Stimulated activated CD4-positive, alpha-beta T cell treated with anti-CD3 and anti-CD28 coated beads, Interleukin-12 subunit alpha, Interleukin-12 subunit beta, amount 100 ng/mL, for 48 hours (primary cell): Measurements from ENCODE around the gene ACSM2B.
"Not testable (repeated sequence)": the region's sequence is repeated elsewhere in the genome, so short reads cannot be mapped to it uniquely, and the experiment has no call there.

Experiments used
- DNase-seq, 3 donors: peaks; one replicate each; pipeline ENCODE4 v3.0.0-alpha.2; 2020; ENCODE audit warnings: low read depth in 2 of 3, low spot score in 1 of 3

ACSM2B gene

GRCh38 chr16:20595694-20596093, 19.5 kb upstream of the ACSM2B start:
- DNase-seq, result not testable (repeated sequence)

- not testable (repeated sequence) for DNase-seq
These were observed 18.9 kb upstream of the ACSM2B start for GRCh38 chr16:20595068-20595467.

- DNase-seq, result not testable (repeated sequence)
These were observed 16.6 kb upstream of the ACSM2B start for GRCh38 chr16:20592780-20593179.

- not testable (repeated sequence) for DNase-seq
These were observed 13.3 kb upstream of the ACSM2B start for GRCh38 chr16:20589486-20589885.

GRCh38 chr16:20587645-20588074, 11.5 kb upstream of the ACSM2B start:
- not testable (repeated sequence) for DNase-seq

- DNase-seq, result not testable (repeated sequence)
These were observed 10.5 kb upstream of the ACSM2B start for GRCh38 chr16:20586716-20587115.

GRCh38 chr16:20586112-20586511, 9.9 kb upstream of the ACSM2B start:
- not testable (repeated sequence) for DNase-seq

- DNase-seq, result not testable (repeated sequence)
These were observed 4.5 kb upstream of the ACSM2B start for GRCh38 chr16:20580487-20581259.

GRCh38 chr16:20578091-20578490, 1.9 kb upstream of the ACSM2B start:
- DNase-seq, result not testable (repeated sequence)

- not testable (repeated sequence) for DNase-seq
These were observed 7.0 kb downstream of the ACSM2B start for GRCh38 chr16:20569117-20569651.

- DNase-seq, result no peak
These were observed 7.8 kb downstream of the ACSM2B start for GRCh38 chr16:20568404-20568803.

- DNase-seq, result no peak
These were observed 9.3 kb downstream of the ACSM2B start for GRCh38 chr16:20566864-20567263.

- DNase-seq, result not testable (repeated sequence)
These were observed 10.8 kb downstream of the ACSM2B start for GRCh38 chr16:20565334-20565733.

- DNase-seq, result not testable (repeated sequence)
These were observed 11.9 kb downstream of the ACSM2B start for GRCh38 chr16:20564218-20564617.

- not testable (repeated sequence) for DNase-seq
These were observed 20.5 kb downstream of the ACSM2B start for GRCh38 chr16:20555628-20556027.

- not testable (repeated sequence) for DNase-seq
These were observed 21.5 kb downstream of the ACSM2B start for GRCh38 chr16:20554689-20555088.

GRCh38 chr16:20553493-20553892, 22.7 kb downstream of the ACSM2B start:
- not testable (repeated sequence) for DNase-seq

- not testable (repeated sequence) for DNase-seq
These were observed 29.2 kb downstream of the ACSM2B start for GRCh38 chr16:20546951-20547350.

- not testable (repeated sequence) for DNase-seq
These were observed 29.8 kb downstream of the ACSM2B start for GRCh38 chr16:20546278-20546853.

GRCh38 chr16:20540603-20541316, 35.4 kb downstream of the ACSM2B start:
- DNase-seq, result not testable (repeated sequence)

GRCh38 chr16:20538687-20539086, 37.5 kb downstream of the ACSM2B start:
- DNase-seq, result no peak
